ENCODE data around the gene PLEKHA3. TPM values are rescaled to one million over a fixed set of nuclear protein-coding genes. Genes with fewer than 3 reads are reported as not detected.

Gene PLEKHA3
- total RNA-seq, 1 experiment from 2014 or later: 50.3 TPM

DNA sequence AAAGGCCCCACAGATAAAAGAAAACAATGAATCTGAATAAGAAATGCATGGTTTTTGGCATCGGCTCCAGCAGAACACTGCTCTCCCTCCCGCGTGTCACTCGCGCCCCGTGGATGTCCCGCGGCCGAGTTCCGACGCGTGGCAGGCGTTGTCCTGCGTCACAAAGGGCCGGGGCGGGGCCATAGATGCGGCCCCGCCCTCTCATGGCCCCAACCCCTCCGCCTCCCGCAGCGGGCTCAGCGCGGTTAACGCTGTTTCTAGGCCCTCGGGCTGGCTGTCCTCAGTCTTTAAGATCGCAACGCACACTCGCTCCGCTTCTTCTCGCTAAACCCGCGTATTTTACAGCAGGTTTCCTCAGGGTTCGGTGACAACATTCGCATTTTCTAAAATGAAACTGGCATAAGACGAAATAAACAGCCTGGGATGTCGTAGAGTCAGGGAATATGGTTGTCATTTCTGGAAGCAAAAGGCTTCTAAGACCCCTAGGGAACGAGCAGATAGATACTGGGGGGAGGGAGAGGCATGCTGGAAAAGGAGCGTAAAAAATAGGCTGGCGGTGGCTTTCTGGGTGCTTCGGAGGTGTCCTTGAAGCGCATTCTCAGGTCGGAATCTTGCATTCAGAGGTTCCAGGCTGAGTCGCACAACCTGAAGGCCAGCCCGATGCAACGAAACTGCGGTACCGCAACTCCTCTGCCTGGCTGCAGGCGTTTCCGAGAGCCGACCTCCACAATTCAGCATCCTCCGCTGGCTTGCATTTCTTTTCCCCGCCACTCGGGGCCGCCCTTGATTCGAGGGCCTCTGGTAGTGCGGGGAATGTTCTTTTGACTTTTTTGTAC is 1.6 kb upstream of the PLEKHA3 start, which contains the start of gene FKBP7:
Gene FKBP7 (minus strand): TSS at position 162 of the 836 bp plus-strand sequence. CDS start 101 bp downstream, at position 61.
- H3K36me3 ChIP-seq (ENCODE audit: low read depth): no peaks in the 10 kb centered on the region
- H3K9me2 ChIP-seq (ENCODE audit: insufficient read depth): no peaks in the 10 kb centered on the region
- TF ChIP-seq, protein P1, sequence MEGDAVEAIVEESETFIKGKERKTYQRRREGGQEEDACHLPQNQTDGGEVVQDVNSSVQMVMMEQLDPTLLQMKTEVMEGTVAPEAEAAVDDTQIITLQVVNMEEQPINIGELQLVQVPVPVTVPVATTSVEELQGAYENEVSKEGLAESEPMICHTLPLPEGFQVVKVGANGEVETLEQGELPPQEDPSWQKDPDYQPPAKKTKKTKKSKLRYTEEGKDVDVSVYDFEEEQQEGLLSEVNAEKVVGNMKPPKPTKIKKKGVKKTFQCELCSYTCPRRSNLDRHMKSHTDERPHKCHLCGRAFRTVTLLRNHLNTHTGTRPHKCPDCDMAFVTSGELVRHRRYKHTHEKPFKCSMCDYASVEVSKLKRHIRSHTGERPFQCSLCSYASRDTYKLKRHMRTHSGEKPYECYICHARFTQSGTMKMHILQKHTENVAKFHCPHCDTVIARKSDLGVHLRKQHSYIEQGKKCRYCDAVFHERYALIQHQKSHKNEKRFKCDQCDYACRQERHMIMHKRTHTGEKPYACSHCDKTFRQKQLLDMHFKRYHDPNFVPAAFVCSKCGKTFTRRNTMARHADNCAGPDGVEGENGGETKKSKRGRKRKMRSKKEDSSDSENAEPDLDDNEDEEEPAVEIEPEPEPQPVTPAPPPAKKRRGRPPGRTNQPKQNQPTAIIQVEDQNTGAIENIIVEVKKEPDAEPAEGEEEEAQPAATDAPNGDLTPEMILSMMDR (conservative IDR thresholded peaks at IDR 0.05): peak; percentile 87
- TF ChIP-seq EZH2 (IDR thresholded peaks at IDR 0.05; ENCODE audit: low read depth): no peak
- H2AFZ ChIP-seq: peak within 1 kb of the TSS; percentile 100
- no TSS peak for BruUV-seq (replicated peaks)
- intact Hi-C loops (cut with micrococcal nuclease; ENCODE audit: unreplicated experiment): loop anchor here (1.0 to 5.0 kb wide), 4 partner anchors 27 to 436 kb away; partner anchors contain the start of genes PJVK, PRKRA and RBM45
- peaks cover 15% of the 10 kb centered on the region for H3F3A ChIP-seq (ENCODE audit: insufficient read depth, low read depth)
- DNase-seq: peak; percentile 71 to 85
- CTCF ChIA-PET: no interaction called here
- peaks cover 45% of the 10 kb centered on the region for H3K4me1 ChIP-seq (replicated peaks; ENCODE audit: insufficient read depth)
- H3K27me3 ChIP-seq (ENCODE audit: insufficient read depth, low read depth): no peaks in the 10 kb centered on the region
- H3K4me3 ChIP-seq: peak within 1 kb of the TSS; percentile 77
- H3K79me2 ChIP-seq (ENCODE audit: low read depth): peaks cover 32% of the 10 kb centered on the region
- peak within 1 kb of the TSS; percentile 96 for H3K4me2 ChIP-seq
- H3K27ac ChIP-seq: peak within 1 kb of the TSS; percentile 56
- H3K9me3 ChIP-seq (ENCODE audit: insufficient read depth, low read depth): no peaks in the 10 kb centered on the region
- POLR2A ChIA-PET (ENCODE audit: unreplicated experiment): no interaction called here
- H4K20me1 ChIP-seq (ENCODE audit: insufficient read depth): peaks cover 23% of the 10 kb centered on the region

DNA sequence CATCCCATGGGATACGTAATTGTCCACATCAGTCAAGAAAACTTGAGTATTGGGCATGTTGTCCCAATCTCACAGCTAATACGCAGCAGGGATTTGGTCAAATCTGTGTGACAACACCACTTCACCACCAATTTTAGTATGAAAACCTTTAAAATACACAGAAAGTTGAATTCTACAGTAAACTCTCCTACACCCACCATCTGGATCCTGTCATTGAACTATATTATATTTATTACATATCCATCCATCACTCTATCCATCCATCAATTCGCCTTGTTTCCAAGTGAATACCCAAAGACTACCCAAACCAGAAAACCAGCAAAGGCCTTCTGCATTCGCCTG is 1.0 kb upstream of the PLEKHA3 start:
- H3K4me3 ChIP-seq: peak overlapping the region; percentile 77
- H3K9me2 ChIP-seq (ENCODE audit: insufficient read depth): no peaks in the 10 kb centered on the region
- H3K4me1 ChIP-seq (replicated peaks; ENCODE audit: insufficient read depth): peaks cover 49% of the 10 kb centered on the region
- CTCF ChIA-PET: no interaction called here
- intact Hi-C loops (cut with micrococcal nuclease; ENCODE audit: unreplicated experiment): loop anchor here (1.0 to 5.0 kb wide), 3 partner anchors 283 to 436 kb away; partner anchors contain the start of gene RBM45
- peaks cover 15% of the 10 kb centered on the region for H3F3A ChIP-seq (ENCODE audit: insufficient read depth, low read depth)
- peak overlapping the region; percentile 96 for H3K4me2 ChIP-seq
- no peaks in the 10 kb centered on the region for H3K9me3 ChIP-seq (ENCODE audit: insufficient read depth, low read depth)
- no TSS peak for BruUV-seq (replicated peaks)
- peak overlapping the region; percentile 100 for H2AFZ ChIP-seq
- POLR2A ChIA-PET (ENCODE audit: unreplicated experiment): no interaction called here
- TF ChIP-seq, protein P1 (conservative IDR thresholded peaks at IDR 0.05): peak; percentile 54; the same call in 1 of the 2 replicates
- no peak for TF ChIP-seq EZH2 (IDR thresholded peaks at IDR 0.05; ENCODE audit: low read depth)
- H4K20me1 ChIP-seq (ENCODE audit: insufficient read depth): peaks cover 29% of the 10 kb centered on the region
- no peaks in the 10 kb centered on the region for H3K36me3 ChIP-seq (ENCODE audit: low read depth)
- no peak for DNase-seq
- no peaks in the 10 kb centered on the region for H3K27me3 ChIP-seq (ENCODE audit: insufficient read depth, low read depth)
- peaks cover 37% of the 10 kb centered on the region for H3K79me2 ChIP-seq (ENCODE audit: low read depth)
- H3K27ac ChIP-seq: peak overlapping the region; percentile 56; the same call in 1 of the 2 replicates

DNA sequence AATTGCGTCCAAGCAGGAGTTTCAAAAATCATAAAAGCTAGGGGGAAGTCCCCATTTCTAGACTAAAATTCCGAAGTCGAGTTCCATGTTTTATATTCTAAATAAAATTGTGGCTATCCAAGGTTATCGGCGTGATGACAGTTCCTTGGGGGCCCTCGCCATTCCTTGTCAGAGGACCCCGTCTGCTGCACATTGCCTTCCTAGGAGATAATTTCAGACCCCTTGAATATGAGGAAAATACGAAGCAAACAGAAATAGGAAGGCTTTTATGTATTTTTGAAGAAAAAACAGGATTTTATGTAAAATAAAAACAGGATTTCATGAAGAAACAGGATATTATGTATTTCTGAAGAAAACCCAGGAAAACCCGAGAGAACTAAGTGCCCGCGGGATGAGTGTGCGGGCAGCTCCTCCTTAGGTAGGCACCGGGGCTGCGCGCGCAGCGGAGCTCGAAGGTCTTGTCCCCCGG is 465 bp upstream of the PLEKHA3 start:
- Histone ChIP-seq H3K36me3 (ENCODE audit: low read depth) (no peaks in the 10 kb centered on the region), H3K27ac (peak overlapping the region; percentile 33), H3K4me1 (replicated peaks; ENCODE audit: insufficient read depth) (peaks cover 55% of the 10 kb centered on the region), H3K4me2 (peak overlapping the region; percentile 96), H3K9me3 (ENCODE audit: insufficient read depth, low read depth) (no peaks in the 10 kb centered on the region), H3K79me2 (ENCODE audit: low read depth) (peaks cover 43% of the 10 kb centered on the region), H3F3A (ENCODE audit: insufficient read depth, low read depth) (peaks cover 15% of the 10 kb centered on the region), H3K9me2 (ENCODE audit: insufficient read depth) (no peaks in the 10 kb centered on the region), H3K4me3 (peak overlapping the region; percentile 77), H4K20me1 (ENCODE audit: insufficient read depth) (peaks cover 34% of the 10 kb centered on the region), H2AFZ (peak overlapping the region; percentile 100), H3K27me3 (ENCODE audit: insufficient read depth, low read depth) (no peaks in the 10 kb centered on the region)
- no peak for DNase-seq
- CTCF ChIA-PET: interaction anchor here (0.6 to 1.0 kb wide), 2 partner anchors 61 to 131 kb away, joined by 3 read pairs; no protein-coding TSS in a partner anchor
- BruUV-seq (replicated peaks): TSS peak; percentile 26
- POLR2A ChIA-PET (ENCODE audit: unreplicated experiment): interaction anchor here (0.6 to 1.0 kb wide), 3 partner anchors 29 to 216 kb away, joined by 3 to 8 read pairs (median 6); partner anchors contain the start of genes PJVK and PRKRA
- intact Hi-C loops (cut with micrococcal nuclease; ENCODE audit: unreplicated experiment): loop anchor here (1.0 to 5.0 kb wide), 5 partner anchors 44 to 435 kb away; partner anchors contain the start of gene RBM45
- TF ChIP-seq, protein P1 (conservative IDR thresholded peaks at IDR 0.05): no peak
- TF ChIP-seq EZH2 (IDR thresholded peaks at IDR 0.05; ENCODE audit: low read depth): no peak
